H1 (cell line): Measurements from ENCODE around the gene LDLRAD4. TPM values are rescaled to one million over a fixed set of nuclear protein-coding genes. Genes with fewer than 3 reads are reported as not detected.

Source experiments
- ASH2L ChIP-seq: fragments of 200-600, 300-600 bp; sonication (generic); IDR thresholded peaks from one replicate; pipeline ENCODE4 v1.7.1; 2017; ENCODE audit warnings: low read length
- CHD2 ChIP-seq: IDR thresholded peaks from 2 replicates; pipeline ENCODE4 v1.6.1; 2012; ENCODE audit warnings: low read length, improper control_type of control experiment
- CHD7 ChIP-seq: fragments of 300-600 bp; sonication (generic); IDR thresholded peaks from 2 replicates; pipeline ENCODE4 v1.7.1; 2012; ENCODE audit warnings: low read length, moderate library complexity, mild to moderate bottlenecking, inconsistent platforms; ENCODE audit not compliant: insufficient replicate concordance
- GABPA ChIP-seq: IDR thresholded peaks from 2 replicates; pipeline ENCODE4 v1.6.1; 2011; ENCODE audit warnings: mild to moderate bottlenecking, low read length, moderate library complexity, borderline replicate concordance; ENCODE audit not compliant: insufficient read depth
- PHF8 ChIP-seq: fragments of 200-600 bp; sonication (generic); conservative IDR thresholded peaks from 2 replicates; pipeline ENCODE4 v1.7.1; 2012; ENCODE audit warnings: low read depth, mild to moderate bottlenecking, inconsistent platforms, low read length, moderate library complexity
- RAD21 ChIP-seq, 2 experiments: IDR thresholded peaks in 1 of 2; conservative IDR thresholded peaks in 1 of 2; 2 replicates each; pipeline ENCODE4 v1.6.1; 2011; ENCODE audit warnings: low read depth in 2 of 2, low read length in 2 of 2, improper control_type of control experiment in 1 of 2, inconsistent platforms in 1 of 2, mild to moderate bottlenecking in 1 of 2, moderate library complexity in 1 of 2
- SIX5 ChIP-seq: IDR thresholded peaks from 2 replicates; pipeline ENCODE4 v1.6.1; 2011; ENCODE audit warnings: mild to moderate bottlenecking, low read depth, low read length
- polyA plus RNA-seq, 7 experiments: library from polyadenylated mRNA; depleted of rRNA in 3 of 7; stranded (reverse) in 5 of 7; unstranded in 2 of 7; fragments of >200 nt in 5 of 7; fragments of 200-250 nt in 2 of 7; gene quantifications; 1 replicate in 5 of 7; 2 replicates in 1 of 7; 4 replicates in 1 of 7; pipeline versions ENCODE4 v1.2.1 to v1.2.3, GENCODE V29; 2011 to 2013; ENCODE audit warnings: missing spikeins in 2 of 7, mixed read lengths in 2 of 7
- total RNA-seq: library from RNA; stranded (reverse); fragmentation: NEBNext Ultra II Directional; extraction: Animal tissue kit (Norgen Biotek cat#: 25700); gene quantifications from 2 replicates; pipeline ENCODE4 v1.2.1, GENCODE V29; 2021

Gene LDLRAD4
- total and polyA plus RNA-seq, 2 of the 8 experiments (the other 6 are each of a cell fraction or from before 2014, with no cell fraction given), result 0.77 to 1.4 TPM

- TF ChIP-seq CHD7 (no peak), PHF8 (no peak), GABPA (no peak), CHD2 (no peak), ASH2L (no peak), SIX5 (no peak), RAD21 (IDR thresholded peaks at IDR 0.05 in 1 of 2, conservative IDR thresholded peaks at IDR 0.05 in 1 of 2; ENCODE audit: low read depth in 2 of 2, low read length in 2 of 2) (no peak)
Observed at GRCh38 chr18:13199169-13199568, 19.4 kb upstream of the LDLRAD4 start (continued).
